Karpas-422 (cell line): Measurements from ENCODE around the gene ERICH6. TPM values are rescaled to one million over a fixed set of nuclear protein-coding genes. Genes with fewer than 3 reads are reported as not detected.
A peak's percentile ranks its signal among the peaks of the same experiment; 100 is the strongest.

Experiments used
- DNase-seq: peaks from one replicate; pipeline ENCODE4 v3.0.0-alpha.2; 2015
- H2AFZ ChIP-seq: fragments of 200-600 bp; sonication (generic); 2 replicates; pipeline ENCODE4 v1.6.1; 2014; ENCODE audit warnings: antibody characterized with exemption, low read length, mixed read lengths
- H3K27ac ChIP-seq: fragments of 200-600 bp; sonication (generic); 2 replicates; pipeline ENCODE4 v1.5.1; 2014; ENCODE audit warnings: mild to moderate bottlenecking, low read length, moderate library complexity
- H3K27me3 ChIP-seq: fragments of 200-600 bp; sonication (generic); 2 replicates; pipeline ENCODE4 v1.6.1; 2014; ENCODE audit warnings: low read length, mixed read lengths
- H3K36me3 ChIP-seq: fragments of 200-600 bp; sonication (generic); 2 replicates; pipeline ENCODE4 v1.6.1; 2014; ENCODE audit warnings: low read length, mixed read lengths; ENCODE audit not compliant: insufficient read depth
- H3K4me1 ChIP-seq: fragments of 200-600 bp; sonication (generic); 2 replicates; pipeline ENCODE4 v1.6.1; 2014; ENCODE audit warnings: mild to moderate bottlenecking, low read length, mixed read lengths
- H3K4me2 ChIP-seq: fragments of 200-600 bp; sonication (generic); 2 replicates; pipeline ENCODE4 v1.6.1; 2014; ENCODE audit warnings: low read length, low read depth, mild to moderate bottlenecking; ENCODE audit not compliant: poor library complexity, severe bottlenecking
- H3K4me3 ChIP-seq: fragments of 200-600 bp; sonication (generic); 2 replicates; pipeline ENCODE4 v1.5.1; 2014; ENCODE audit warnings: mild to moderate bottlenecking, antibody characterized with exemption, low read length, mixed read lengths
- H3K79me2 ChIP-seq: fragments of 200-600 bp; sonication (generic); 2 replicates; pipeline ENCODE4 v1.6.1; 2014; ENCODE audit warnings: mild to moderate bottlenecking, low read length, mixed read lengths
- H3K9ac ChIP-seq: fragments of 200-600 bp; sonication (generic); 2 replicates; pipeline ENCODE4 v1.6.0; 2014; ENCODE audit warnings: low read length
- H3K9me2 ChIP-seq: fragments of 200-600 bp; sonication (generic), shearing (Covaris generic); replicated peaks from 2 replicates; pipeline ENCODE4 v1.6.0; 2014; ENCODE audit warnings: mild to moderate bottlenecking, low read length, moderate library complexity; ENCODE audit not compliant: insufficient read depth
- H3K9me3 ChIP-seq: fragments of 300-700, 200-600 bp; sonication (generic); 2 replicates; pipeline ENCODE4 v1.6.1; 2014; ENCODE audit warnings: low read length, mixed read lengths
- H4K20me1 ChIP-seq: fragments of 200-600 bp; sonication (generic); 2 replicates; pipeline ENCODE4 v1.6.1; 2014; ENCODE audit warnings: mild to moderate bottlenecking, antibody characterized with exemption, low read length, low read depth; ENCODE audit not compliant: insufficient read depth
- total RNA-seq: library from RNA; depleted of rRNA; stranded (reverse); fragments of >200 nt; shearing (Covaris generic); gene quantifications from 2 replicates; pipeline ENCODE4 v1.2.3, GENCODE V29; 2014; ENCODE audit warnings: low replicate concordance

Gene ERICH6
- total RNA-seq, 1 experiment from 2014 or later, result not detected

DNA sequence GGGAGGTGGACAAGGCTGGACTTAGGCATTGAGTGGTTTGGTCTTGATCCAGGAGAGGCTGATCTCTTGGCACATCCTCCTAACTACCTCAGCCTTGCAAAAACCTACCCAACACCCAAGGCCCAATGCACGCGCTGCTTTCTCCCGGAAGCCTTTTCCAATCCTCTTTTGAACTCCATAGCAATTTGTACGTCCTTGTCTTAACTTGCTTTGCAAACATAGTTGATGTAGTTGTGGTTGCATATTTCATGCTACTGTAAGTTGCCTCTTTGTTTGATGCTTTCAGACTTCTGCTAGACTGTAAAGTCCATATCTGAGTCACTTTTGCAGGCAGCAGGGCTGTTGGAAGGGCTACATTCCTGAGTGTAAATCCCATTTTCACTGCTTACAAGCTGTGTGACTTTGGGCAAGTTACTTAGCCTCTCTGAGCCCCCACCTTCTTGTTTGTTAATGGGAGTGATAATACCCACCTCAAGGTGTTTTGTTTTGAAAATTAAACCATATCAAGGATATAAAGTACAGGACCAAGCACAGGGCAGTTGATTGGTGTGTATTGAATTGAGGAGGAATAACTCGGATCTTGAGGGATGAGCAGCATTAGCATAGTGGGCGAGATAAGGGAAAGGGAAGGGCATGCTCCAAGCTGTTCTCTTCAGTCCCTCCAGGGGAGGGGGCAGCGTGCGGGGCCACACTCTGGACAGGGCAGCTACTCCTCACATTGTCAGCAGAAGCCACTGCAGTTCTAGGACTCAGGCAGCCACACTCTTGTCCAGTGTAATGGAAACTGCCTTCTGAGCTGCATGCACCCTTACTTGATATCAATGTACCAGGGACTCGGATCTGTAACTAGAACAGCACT is 30.4 kb upstream of the ERICH6 start:
- H3K36me3 ChIP-seq, result peaks cover 16% of the 10 kb centered on the region; the same call in 1 of the 2 replicates
- no peaks in the 10 kb centered on the region for H3K27me3 ChIP-seq
- no peaks in the 10 kb centered on the region for H3K9me3 ChIP-seq
- no peak overlapping the region for H3K4me2 ChIP-seq
- H3K79me2 ChIP-seq, result peaks cover 16% of the 10 kb centered on the region
- no peak for DNase-seq
- no peak overlapping the region for H2AFZ ChIP-seq
- no peak overlapping the region for H3K27ac ChIP-seq
- no peaks in the 10 kb centered on the region for H3K9me2 ChIP-seq
- H3K9ac ChIP-seq, result no peak overlapping the region
- H3K4me1 ChIP-seq, result peaks cover 50% of the 10 kb centered on the region
- H4K20me1 ChIP-seq, result peaks cover 55% of the 10 kb centered on the region
- H3K4me3 ChIP-seq, result no peak overlapping the region

DNA sequence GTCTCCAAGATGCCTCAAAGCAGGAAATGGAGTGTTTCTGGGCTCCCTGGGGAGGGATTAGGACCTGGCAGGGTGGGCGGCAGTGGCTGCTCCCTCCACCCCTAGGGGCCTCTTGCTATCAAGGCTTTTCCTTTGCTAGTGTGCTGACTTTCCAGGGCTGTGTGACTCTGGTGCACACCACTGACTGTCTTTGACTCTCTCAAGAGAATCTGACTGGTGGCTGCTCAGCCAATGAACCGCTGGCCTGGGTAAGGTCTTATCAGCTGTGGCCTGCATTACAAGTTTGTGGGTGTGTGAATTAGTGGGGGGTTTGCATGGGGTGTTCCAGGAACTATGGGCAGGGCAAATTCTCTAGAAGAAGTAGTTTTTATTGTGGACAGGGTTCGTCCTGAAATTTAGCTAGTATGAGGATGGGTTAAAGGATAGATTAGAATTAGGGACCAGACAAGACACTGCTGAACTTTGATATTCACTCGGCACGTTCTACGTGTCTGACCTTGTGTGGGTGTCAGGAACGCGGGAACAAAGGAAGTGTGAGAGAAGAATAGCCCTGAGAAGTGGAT is 29.7 kb upstream of the ERICH6 start:
- H3K4me3 ChIP-seq, result no peak overlapping the region
- no peaks in the 10 kb centered on the region for H3K9me3 ChIP-seq
- H3K27ac ChIP-seq, result no peak overlapping the region
- H3K36me3 ChIP-seq, result peaks cover 12% of the 10 kb centered on the region; the same call in 1 of the 2 replicates
- H4K20me1 ChIP-seq, result peaks cover 49% of the 10 kb centered on the region
- H3K9me2 ChIP-seq, result no peaks in the 10 kb centered on the region
- H3K79me2 ChIP-seq, result peaks cover 11% of the 10 kb centered on the region
- peak; percentile 68 for DNase-seq
- no peak overlapping the region for H2AFZ ChIP-seq
- no peaks in the 10 kb centered on the region for H3K27me3 ChIP-seq
- peaks cover 43% of the 10 kb centered on the region for H3K4me1 ChIP-seq
- no peak overlapping the region for H3K9ac ChIP-seq
- no peak overlapping the region for H3K4me2 ChIP-seq

DNA sequence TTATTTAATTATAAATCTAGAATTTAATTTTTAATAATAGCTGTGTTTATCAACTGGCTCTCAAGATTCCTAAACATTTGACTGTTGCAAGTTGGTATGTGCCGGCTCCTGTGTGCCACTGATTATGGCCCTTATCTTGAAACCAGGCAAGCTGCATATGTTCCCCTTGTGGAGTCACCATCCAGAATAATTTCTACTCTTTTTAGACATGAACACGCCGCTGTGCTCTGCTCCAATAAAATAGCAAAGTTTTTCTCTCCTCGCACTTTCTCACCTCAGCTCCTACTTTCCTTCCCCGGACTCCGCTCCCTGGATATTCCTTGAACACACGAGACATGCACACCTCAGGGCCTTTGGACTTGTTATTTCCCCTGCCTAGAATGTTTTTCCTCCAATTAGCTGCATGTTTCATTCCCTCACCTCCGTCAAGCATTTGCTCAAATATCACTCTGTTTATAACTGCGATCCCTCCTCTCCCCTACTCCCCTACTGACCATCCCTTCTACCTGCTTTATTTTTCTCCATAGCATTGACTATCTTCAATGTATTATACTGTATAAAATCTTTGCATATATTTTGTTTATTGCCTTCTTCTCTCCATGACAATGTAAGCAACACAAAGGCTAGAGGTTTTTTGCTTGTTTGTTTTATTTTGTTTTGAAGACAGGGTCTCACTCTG is 26.1 kb upstream of the ERICH6 start:
- Histone ChIP-seq H3K9ac (no peak overlapping the region), H3K27ac (no peak overlapping the region), H3K79me2 (peaks cover 3% of the 10 kb centered on the region; the same call in 1 of the 2 replicates), H3K27me3 (no peaks in the 10 kb centered on the region), H3K36me3 (peaks cover 6% of the 10 kb centered on the region; the same call in 1 of the 2 replicates), H3K9me2 (no peaks in the 10 kb centered on the region), H2AFZ (no peak overlapping the region), H3K4me1 (peaks cover 18% of the 10 kb centered on the region), H3K4me2 (no peak overlapping the region), H4K20me1 (peaks cover 18% of the 10 kb centered on the region), H3K9me3 (no peaks in the 10 kb centered on the region), H3K4me3 (no peak overlapping the region)
- no peak for DNase-seq

DNA sequence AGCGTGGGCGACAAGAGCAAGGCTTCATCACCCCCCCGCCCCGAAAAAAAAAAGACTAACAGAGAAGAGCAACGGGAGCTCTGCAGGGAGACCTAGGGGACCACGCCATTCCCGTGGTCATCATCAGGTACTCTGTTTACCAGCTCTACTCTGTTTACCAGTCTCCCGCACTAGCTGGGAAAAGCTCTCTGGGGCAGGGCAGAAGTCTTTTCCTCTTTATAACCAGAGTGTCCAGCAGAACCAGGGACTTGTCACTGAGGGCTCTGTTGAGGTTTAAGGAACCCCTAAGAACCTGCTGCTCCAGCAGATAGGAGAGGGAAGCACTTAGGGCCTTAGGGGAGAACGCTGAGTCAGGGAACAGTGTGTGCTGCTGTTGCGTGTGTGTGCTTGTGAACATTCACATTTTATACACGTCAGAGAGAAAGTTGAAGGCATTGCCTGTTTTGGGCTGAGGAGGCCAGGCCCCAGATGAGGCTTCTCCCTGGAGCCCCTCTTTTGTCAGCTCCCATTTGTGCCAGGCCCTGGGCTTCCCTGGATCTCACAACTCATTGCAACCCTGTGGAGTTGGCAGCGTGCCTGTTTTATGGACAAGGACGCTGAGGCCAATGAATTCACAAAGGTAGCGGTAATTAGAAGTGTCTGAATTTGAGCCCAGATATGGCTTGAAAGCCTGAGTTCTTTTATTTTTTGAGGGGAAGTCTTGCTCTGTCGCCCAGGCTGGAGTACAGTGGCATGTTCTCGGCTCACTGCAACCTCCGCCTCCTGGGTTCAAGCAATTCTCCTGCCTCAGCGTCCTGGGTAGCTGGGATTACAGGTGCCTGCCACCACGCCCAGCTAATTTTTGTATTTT is 24.2 kb upstream of the ERICH6 start:
- H3K9ac ChIP-seq, result no peak overlapping the region

DNA sequence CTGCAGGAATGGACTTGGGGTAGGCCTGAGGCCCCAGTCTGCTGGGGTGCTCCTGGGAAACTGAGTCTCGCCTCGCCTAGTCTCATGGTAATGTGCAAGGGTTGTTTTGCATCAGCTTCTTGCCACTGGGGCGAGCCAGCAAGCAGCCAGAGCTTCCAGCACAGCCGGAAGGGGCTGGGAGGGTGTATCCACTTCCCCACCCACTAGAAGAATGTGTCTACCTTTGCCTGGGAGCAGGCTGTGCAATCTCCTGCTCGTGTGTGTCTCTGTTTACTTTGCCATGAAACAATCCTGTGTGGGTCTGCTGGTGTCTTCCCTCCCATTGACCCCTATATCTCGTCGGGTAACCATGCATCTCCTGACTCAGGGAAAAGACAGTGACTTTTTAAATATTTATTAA is 21.8 kb upstream of the ERICH6 start:
- Histone ChIP-seq H3K27me3 (no peaks in the 10 kb centered on the region), H3K4me2 (no peak overlapping the region), H2AFZ (no peak overlapping the region), H3K4me3 (no peak overlapping the region), H3K9me2 (no peaks in the 10 kb centered on the region), H3K27ac (no peak overlapping the region), H3K4me1 (peaks cover 32% of the 10 kb centered on the region), H3K9ac (no peak overlapping the region), H3K36me3 (no peaks in the 10 kb centered on the region), H3K79me2 (no peaks in the 10 kb centered on the region), H4K20me1 (no peaks in the 10 kb centered on the region), H3K9me3 (no peaks in the 10 kb centered on the region)
- DNase-seq, result peak; percentile 40

More for the DNA sequence above, 24.2 kb upstream of the ERICH6 start:
- H3K9me3 ChIP-seq, result no peaks in the 10 kb centered on the region
- no peak overlapping the region for H3K27ac ChIP-seq
- peaks cover 3% of the 10 kb centered on the region; the same call in 1 of the 2 replicates for H3K79me2 ChIP-seq
- H3K36me3 ChIP-seq, result 0 out of 2 replicates have a peak, but pooled peaks cover 3% of the 10 kb centered on the region
- no peak overlapping the region for H2AFZ ChIP-seq
- peaks cover 4% of the 10 kb centered on the region; the same call in 1 of the 2 replicates for H4K20me1 ChIP-seq
- no peak overlapping the region for H3K4me3 ChIP-seq
- no peak overlapping the region for H3K4me2 ChIP-seq
- no peaks in the 10 kb centered on the region for H3K27me3 ChIP-seq
- no peak for DNase-seq
- H3K4me1 ChIP-seq, result peaks cover 17% of the 10 kb centered on the region
- H3K9me2 ChIP-seq, result no peaks in the 10 kb centered on the region

DNA sequence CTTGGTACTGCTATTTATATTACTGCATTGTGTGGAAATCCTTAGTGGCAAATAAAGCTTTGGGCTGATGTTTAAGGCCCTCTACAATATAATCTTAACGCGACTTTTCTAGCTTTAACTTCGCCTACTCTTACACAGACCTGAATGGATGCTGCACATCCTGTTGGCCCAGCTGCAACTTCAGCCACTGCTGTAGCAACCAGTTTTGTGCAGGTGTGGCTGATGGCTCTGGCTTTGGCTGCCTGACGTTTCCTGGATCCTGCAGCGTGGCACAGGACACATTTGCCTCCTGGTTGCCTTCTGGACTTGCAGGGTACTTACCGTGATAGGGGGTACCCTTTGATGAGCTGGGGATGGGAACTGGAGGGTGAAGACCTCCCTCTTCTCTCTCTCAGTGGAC is 20.2 kb upstream of the ERICH6 start:
- DNase-seq, result no peak
- Histone ChIP-seq H3K4me1 (peaks cover 32% of the 10 kb centered on the region), H3K9ac (no peak overlapping the region), H3K9me2 (no peaks in the 10 kb centered on the region), H2AFZ (no peak overlapping the region), H3K4me3 (no peak overlapping the region), H3K27ac (no peak overlapping the region), H3K36me3 (no peaks in the 10 kb centered on the region), H3K27me3 (no peaks in the 10 kb centered on the region), H3K79me2 (no peaks in the 10 kb centered on the region), H4K20me1 (no peaks in the 10 kb centered on the region), H3K9me3 (no peaks in the 10 kb centered on the region), H3K4me2 (no peak overlapping the region)

DNA sequence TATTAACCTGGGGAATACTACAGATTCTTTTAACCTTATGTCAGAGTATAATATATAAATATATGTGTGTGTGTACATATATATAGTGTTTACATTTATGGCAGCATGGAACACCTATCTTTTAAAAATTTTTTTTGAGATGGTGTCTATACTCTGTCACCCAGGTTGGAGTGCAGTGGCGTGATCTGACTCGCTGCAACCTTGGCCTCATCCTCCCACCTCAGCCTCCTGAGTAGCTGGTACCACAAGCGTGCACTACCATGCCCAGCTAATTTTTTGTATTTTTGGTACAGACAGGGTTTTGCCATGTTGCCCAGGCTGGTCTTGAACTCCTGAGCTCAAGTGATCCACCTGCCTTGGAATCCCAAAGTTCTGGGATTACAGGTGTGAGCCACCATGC is 18.5 kb upstream of the ERICH6 start:
- Histone ChIP-seq H2AFZ (no peak overlapping the region), H3K79me2 (no peaks in the 10 kb centered on the region), H3K4me2 (peak overlapping the region; percentile 50), H3K9ac (no peak overlapping the region), H3K36me3 (no peaks in the 10 kb centered on the region), H3K4me1 (peaks cover 32% of the 10 kb centered on the region), H3K27ac (0 out of 2 replicates have a peak overlapping the region, but pooled peaks have one; percentile 6), H3K9me3 (no peaks in the 10 kb centered on the region), H3K27me3 (no peaks in the 10 kb centered on the region), H3K4me3 (no peak overlapping the region), H4K20me1 (no peaks in the 10 kb centered on the region), H3K9me2 (no peaks in the 10 kb centered on the region)
- no peak for DNase-seq
